GM18907 (cell line): Measurements from ENCODE around the gene SNX27.

Experiments used
- ATAC-seq: cut with Tn5 transposase; IDR thresholded peaks from one replicate; pipeline ENCODE4 v1.9.1; 2021; ENCODE audit warnings: mild to moderate bottlenecking, moderate library complexity; ENCODE audit not compliant: unreplicated experiment

SNX27 gene

DNA sequence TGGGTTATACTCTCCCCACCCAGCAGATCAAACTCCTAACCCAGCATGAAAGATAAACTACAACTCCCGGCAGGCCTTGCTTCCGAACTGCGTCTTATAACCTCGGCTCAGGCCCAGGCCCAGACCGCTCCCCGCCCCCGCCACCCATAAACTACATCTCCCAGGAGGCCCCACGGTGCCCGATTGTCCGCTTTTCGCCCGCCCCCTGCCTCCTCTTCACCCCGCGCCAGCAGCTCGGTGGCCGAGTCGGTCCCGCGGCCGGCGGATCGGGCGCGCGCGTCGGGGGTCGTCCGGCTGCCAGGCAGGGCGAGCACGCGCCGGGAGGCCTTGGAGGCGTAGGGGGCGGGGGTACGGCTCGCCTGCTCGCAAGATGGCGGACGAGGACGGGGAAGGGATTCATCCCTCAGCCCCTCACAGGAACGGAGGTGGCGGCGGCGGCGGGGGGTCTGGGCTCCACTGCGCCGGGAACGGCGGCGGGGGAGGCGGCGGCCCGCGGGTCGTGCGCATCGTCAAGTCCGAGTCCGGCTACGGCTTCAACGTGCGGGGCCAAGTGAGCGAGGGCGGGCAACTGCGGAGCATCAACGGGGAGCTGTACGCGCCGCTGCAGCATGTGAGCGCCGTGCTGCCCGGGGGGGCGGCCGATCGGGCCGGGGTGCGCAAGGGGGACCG is at the start of gene SNX27:
Gene SNX27, plus strand, starts transcription at position 219 of the 669 bp plus-strand sequence. Its CDS starts 152 bp downstream, at position 371.
- ATAC-seq: peak; percentile 90

DNA sequence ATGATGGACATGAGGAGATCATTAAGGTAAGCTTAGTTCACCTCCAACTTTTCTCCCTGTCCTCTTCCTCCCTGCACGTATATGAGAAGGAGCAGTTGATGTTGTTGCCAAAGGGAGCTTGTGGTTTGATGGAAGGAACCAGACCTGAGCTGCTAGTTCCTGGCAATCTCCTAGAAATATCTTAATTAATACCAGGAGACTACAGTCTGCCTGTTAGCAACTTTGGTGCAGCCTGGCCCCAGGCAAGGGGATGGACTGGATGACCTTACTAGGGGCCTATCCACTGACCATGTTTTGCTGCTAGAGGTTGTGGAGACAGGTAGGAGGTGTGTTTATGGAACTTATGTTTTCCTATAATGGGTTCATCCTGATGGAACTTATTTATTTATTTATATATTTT is 49.2 kb upstream of the SNX27 start:
- no peak for ATAC-seq

GRCh38 chr1:151563376-151563775 is 48.5 kb upstream of the SNX27 start:
- ATAC-seq: no peak

DNA sequence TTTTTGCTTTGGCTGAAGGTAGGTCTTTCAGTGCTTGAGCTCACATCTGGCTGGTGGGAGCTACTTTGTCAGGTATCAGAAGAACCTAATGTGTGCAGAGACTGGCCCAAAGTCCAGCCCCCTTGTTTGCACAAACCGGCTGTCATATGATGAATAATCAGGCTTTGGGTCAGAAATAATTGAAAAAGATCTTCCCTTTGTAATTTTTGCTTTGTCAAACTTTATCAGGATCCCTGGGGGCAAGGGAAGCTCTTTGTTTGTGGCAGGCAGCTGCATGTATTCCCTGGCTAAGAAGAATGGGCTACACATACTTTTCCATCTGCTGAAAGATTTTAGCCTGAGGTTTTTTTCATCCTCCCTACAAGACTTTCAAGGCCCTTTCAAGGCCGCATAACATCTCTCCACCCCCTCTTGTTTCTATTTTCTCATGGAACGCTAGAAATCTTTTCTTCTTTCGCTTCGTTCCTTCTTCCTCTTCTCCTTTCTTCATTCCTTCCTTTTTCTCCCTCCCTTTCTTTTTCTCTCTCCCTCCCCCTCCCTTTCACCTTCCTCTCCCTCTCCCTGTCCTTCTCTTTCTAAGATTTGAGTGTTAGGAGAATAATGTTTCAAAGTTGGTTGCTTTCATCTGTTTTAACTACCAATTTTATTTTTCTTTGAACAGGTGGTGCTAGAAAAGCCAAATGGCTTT is 46.2 kb upstream of the SNX27 start:
- no peak for ATAC-seq

GRCh38 chr1:151568626-151569088 is 43.2 kb upstream of the SNX27 start:
- ATAC-seq: no peak

DNA sequence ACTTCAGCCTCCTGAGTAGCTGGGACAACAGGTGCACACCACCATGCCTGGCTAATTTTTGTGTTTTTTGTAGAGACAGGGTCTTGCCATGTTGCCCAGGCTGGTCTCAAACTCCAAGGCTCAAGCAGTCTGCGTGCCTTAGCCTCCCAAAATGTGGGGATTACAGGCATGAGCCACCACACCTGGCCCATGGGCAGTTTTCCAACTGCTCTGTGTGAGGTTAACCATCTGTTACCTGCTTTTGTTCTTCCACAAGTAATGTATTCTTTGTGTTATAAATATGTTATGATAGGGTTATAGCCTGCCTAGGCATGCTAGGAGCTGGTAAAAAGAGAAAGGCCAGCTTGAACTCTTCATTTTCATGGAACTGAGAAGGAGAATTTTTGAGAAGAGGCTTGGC is 41.0 kb upstream of the SNX27 start:
- no peak for ATAC-seq

GRCh38 chr1:151574575-151575529 is 37.0 kb upstream of the SNX27 start:
- no peak for ATAC-seq

- no peak for ATAC-seq
Measured at GRCh38 chr1:151577173-151577572, 34.7 kb upstream of the SNX27 start.

DNA sequence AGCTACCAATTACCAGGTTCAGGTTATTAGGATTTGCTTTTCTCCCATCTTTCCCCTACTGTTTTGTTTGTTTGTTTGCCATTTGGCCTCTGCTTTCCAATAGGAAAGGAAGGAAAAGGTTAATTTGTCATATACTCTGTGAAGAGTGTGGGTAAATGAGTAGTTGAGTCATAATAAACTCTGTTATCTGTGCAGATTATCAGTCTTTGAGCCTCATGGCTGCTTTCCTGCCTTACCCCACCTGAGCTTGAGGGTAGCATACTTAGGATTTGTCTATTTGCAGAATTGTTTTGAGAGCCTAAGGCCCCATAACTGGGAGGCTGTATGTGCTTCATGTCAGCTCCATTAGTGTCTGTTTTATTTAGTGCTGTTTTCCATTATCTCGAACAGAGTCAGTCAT is 32.9 kb upstream of the SNX27 start:
- no peak for ATAC-seq

- no peak for ATAC-seq
Measured at GRCh38 chr1:151579436-151580225, 32.2 kb upstream of the SNX27 start.

DNA sequence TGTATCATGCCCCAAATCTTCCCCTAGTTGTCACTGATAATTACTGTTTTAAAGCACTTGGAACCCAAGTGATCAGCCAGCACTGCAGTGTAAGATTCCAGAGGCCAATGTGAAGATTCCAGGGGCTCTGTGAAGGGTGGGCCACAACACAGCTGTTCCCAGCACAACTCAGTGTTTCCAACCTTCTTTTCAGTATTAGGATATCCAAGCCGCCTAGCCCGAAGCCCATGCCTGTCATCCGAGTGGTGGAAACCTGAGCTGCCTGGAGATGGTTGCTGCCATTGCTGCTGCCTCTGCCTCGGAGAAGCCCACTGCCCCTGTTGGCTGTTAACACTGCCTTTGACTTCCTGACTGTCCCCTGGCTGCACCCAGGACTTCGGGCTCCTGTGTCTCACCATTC is 30.4 kb upstream of the SNX27 start:
- ATAC-seq: no peak

- ATAC-seq: no peak
Measured at GRCh38 chr1:151581921-151582320, 29.9 kb upstream of the SNX27 start.

DNA sequence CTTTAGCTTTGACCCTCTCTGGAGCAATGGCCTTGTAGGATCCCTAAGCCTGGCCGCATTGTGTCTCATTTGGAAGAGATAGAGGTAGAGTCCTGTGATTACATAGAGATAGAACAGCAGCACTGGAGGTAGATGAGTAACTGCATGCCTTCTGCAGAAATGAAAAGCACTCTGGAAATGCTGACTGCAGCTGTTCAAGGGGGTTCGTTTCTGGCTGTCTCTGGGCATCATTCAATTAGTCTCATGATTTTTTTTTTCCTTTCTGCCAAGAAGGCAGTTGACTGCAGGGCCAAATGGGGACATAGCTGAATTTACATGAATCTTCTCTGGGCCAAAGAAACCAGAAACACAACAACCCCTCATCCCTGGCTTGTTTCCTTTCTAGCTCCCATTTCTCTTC is 28.1 kb upstream of the SNX27 start:
- no peak for ATAC-seq

DNA sequence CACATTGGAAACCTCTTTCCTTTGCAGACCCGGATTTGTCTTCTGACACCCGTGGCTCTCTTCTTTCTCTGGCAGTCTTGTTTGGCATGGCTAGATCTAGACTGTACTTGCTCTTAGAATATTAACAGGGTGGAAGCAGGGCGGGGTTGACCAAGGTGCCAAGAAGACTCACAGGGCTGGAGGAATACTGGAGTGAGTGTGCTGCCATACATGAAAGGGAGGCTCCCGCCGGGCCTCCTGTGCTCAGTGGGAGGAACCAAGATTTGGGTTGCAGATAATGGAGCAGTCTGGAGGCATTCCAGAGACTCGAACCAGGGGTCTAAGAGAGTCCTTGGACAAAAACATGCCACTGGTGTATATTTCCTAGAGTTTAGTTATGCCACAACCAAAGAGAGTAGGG is 27.6 kb upstream of the SNX27 start:
- ATAC-seq: no peak

DNA sequence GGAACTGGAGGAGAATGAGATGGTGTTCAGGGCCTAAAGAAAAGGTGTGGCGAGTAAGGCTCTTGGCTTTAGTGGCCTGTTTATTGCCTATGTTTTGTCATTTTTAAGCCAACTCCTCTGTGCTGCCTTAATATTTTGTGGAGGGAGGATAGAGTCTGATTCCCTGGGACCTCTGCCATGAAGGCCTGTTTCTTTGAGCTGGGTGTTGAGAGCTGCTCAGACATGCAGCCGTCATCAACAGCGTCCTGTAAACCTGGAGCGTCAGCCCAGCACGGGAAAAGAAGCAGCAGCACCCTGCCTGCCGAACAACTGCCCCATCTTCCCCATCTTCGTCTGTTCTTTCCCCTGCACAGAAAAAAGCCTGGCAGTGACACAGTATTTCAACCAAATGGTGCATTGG is 27.1 kb upstream of the SNX27 start:
- ATAC-seq: no peak

- ATAC-seq: no peak
Measured at GRCh38 chr1:151585622-151586021, 26.2 kb upstream of the SNX27 start.

- ATAC-seq: no peak
Measured at GRCh38 chr1:151590961-151591360, 20.9 kb upstream of the SNX27 start.

DNA sequence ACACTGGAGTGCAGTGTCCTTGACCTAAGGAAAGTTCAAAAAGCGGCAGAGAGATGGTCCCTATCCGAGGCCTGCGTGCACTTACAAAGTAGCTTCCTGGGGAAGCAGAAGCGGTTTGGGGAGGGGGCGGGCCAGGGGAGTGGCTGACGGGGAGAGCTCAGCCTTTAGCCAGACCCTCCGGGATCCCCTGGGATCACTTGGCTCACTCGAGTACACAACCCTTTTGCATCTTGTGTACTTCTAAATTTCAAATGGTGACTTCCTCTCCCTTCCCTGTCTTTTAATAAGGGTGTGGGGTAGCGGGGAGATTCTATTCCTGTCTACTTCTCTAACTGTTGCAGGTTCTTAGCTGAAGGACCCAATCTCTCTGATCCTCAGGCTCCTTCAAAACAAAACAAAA is 18.1 kb upstream of the SNX27 start:
- ATAC-seq: no peak

DNA sequence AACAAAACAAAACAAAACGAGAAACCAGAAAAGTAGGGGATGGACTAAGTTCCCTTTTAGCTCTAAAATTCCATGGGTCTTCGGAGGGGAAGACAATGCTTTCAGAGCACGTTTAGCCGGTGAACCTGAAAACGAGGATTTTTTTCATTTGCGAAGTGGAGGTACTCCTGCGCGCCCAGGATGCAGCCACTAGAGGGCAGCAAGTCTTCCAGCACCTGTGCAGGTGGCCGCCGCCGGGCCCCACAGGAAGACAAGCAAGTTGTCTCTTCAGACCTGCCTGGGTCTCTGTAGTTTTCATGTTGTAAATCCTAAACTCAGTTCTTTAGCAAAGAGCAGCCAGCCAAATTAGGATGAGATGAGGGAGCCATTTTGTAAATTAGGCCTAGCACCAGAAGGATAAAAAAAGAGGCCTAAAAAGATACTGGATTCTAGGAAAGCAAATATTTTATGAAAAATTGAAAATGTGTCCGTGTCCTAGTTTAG is 17.7 kb upstream of the SNX27 start:
- no peak for ATAC-seq

GRCh38 chr1:151596166-151596953 is 15.5 kb upstream of the SNX27 start:
- ATAC-seq: no peak
